B cell (primary cell): ENCODE data around the gene H6PD. TPM values are rescaled to one million over a fixed set of nuclear protein-coding genes. Genes with fewer than 3 reads are reported as not detected.

ENCODE experiments used
- polyA plus RNA-seq: library from polyadenylated mRNA; depleted of rRNA; stranded (reverse); fragments of >200 nt; gene quantifications from 2 replicates; pipeline ENCODE4 v1.2.3, GENCODE V29; 2012
- total RNA-seq, 2 donors: library from RNA; stranded (reverse); fragments of 120-200 nt in 1 of 2; gene quantifications; 1 replicate in 1 of 2; 2 replicates in 1 of 2; pipeline versions ENCODE4 v1.2.3 to v1.2.4, GENCODE V29; 2013 to 2022

The H6PD gene
- total and polyA plus RNA-seq, 2 donors (not counting 1 experiment from before 2014, with no cell fraction given) = 11.3 to 30.2 TPM

Other genes with a start within 250 kb of the H6PD start
- gene SLC2A7, start 208.4 kb upstream of the H6PD start, total RNA-seq = not detected in 2 replicates
- gene SLC2A7, start 208.4 kb upstream of the H6PD start, polyA plus RNA-seq = not detected in 2 replicates
- gene SLC2A5, start 165.1 kb upstream of the H6PD start, total RNA-seq = 28.8 and 29.5 TPM in 2 replicates
- 16.7 and 19.9 TPM in 2 replicates for gene SLC2A5, start 165.1 kb upstream of the H6PD start, polyA plus RNA-seq
- gene GPR157, start 105.7 kb upstream of the H6PD start, total RNA-seq = 19.9 and 21.2 TPM in 2 replicates
- gene GPR157, start 105.7 kb upstream of the H6PD start, polyA plus RNA-seq = 1.3 and 2.0 TPM in 2 replicates
- 8.9 and 9.4 TPM in 2 replicates for gene SPSB1, start 58.1 kb downstream of the H6PD start, total RNA-seq
- 1.1 and 1.7 TPM in 2 replicates for gene SPSB1, start 58.1 kb downstream of the H6PD start, polyA plus RNA-seq